H9 (cell line): ENCODE data around the gene ANP32B. TPM values are rescaled to one million over a fixed set of nuclear protein-coding genes. Genes with fewer than 3 reads are reported as not detected.

Experiments
- DNase-seq: peaks from one replicate; pipeline ENCODE4 v3.0.0-alpha.2; 2017
- H2AFZ ChIP-seq: one replicate; pipeline ENCODE4 v1.6.1; 2013; ENCODE audit warnings: mild to moderate bottlenecking, low read length, control low read depth, moderate library complexity
- H2AK5ac ChIP-seq: 2 replicates; pipeline ENCODE4 v1.6.1; 2013; ENCODE audit warnings: low read length, control low read depth, mixed read lengths; ENCODE audit not compliant: insufficient read length
- H2BK120ac ChIP-seq: one replicate; pipeline ENCODE4 v1.6.1; 2013; ENCODE audit warnings: low read depth, mild to moderate bottlenecking, low read length, control low read depth, inconsistent platforms; ENCODE audit not compliant: poor library complexity, severe bottlenecking
- H2BK12ac ChIP-seq: 2 replicates; pipeline ENCODE4 v1.6.1; 2013; ENCODE audit warnings: low read length, control low read depth, mixed read lengths, low read depth; ENCODE audit not compliant: insufficient read length
- H2BK15ac ChIP-seq: 2 replicates; pipeline ENCODE4 v1.6.1; 2013; ENCODE audit warnings: low read depth, low read length, control low read depth
- H2BK20ac ChIP-seq: one replicate; pipeline ENCODE4 v1.6.1; 2013; ENCODE audit warnings: low read depth, mild to moderate bottlenecking, low read length, control low read depth, inconsistent platforms; ENCODE audit not compliant: poor library complexity, severe bottlenecking
- H2BK5ac ChIP-seq: 2 replicates; pipeline ENCODE4 v1.6.1; 2013; ENCODE audit warnings: low read length, control low read depth, mixed read lengths; ENCODE audit not compliant: insufficient read length
- H3K14ac ChIP-seq: 2 replicates; pipeline ENCODE4 v1.6.1; 2013; ENCODE audit warnings: low read length, control low read depth; ENCODE audit not compliant: insufficient read depth
- H3K18ac ChIP-seq: 2 replicates; pipeline ENCODE4 v1.6.1; 2013; ENCODE audit warnings: low read depth, mild to moderate bottlenecking, mixed read lengths, low read length, control low read depth; ENCODE audit not compliant: insufficient read length
- H3K23ac ChIP-seq: 2 replicates; pipeline ENCODE4 v1.6.1; 2013; ENCODE audit warnings: low read length, control low read depth, mixed read lengths, low read depth; ENCODE audit not compliant: insufficient read length
- H3K23me2 ChIP-seq: 2 replicates; pipeline ENCODE4 v1.6.1; 2013; ENCODE audit warnings: low read depth, mild to moderate bottlenecking, mixed read lengths, low read length, control low read depth; ENCODE audit not compliant: insufficient read length, poor library complexity, severe bottlenecking
- H3K27ac ChIP-seq: 2 replicates; pipeline ENCODE4 v1.5.1; 2013; ENCODE audit warnings: low read length, control low read depth, mixed read lengths, low read depth; ENCODE audit not compliant: insufficient read length
- H3K27me3 ChIP-seq: 2 replicates; pipeline ENCODE4 v1.6.1; 2013; ENCODE audit warnings: low read length, control low read depth, inconsistent platforms; ENCODE audit not compliant: insufficient read depth
- H3K4ac ChIP-seq: 2 replicates; pipeline ENCODE4 v1.6.1; 2013; ENCODE audit warnings: low read depth, mild to moderate bottlenecking, control low read depth, inconsistent platforms, low read length, moderate library complexity
- H3K4me1 ChIP-seq: 2 replicates; pipeline ENCODE4 v1.6.1; 2013; ENCODE audit warnings: low read length, control low read depth, inconsistent platforms; ENCODE audit not compliant: insufficient read depth
- H3K4me2 ChIP-seq: 2 replicates; pipeline ENCODE4 v1.6.1; 2013; ENCODE audit warnings: low read length, control low read depth, mixed read lengths; ENCODE audit not compliant: insufficient read length, insufficient read depth
- H3K56ac ChIP-seq: 2 replicates; pipeline ENCODE4 v1.6.1; 2013; ENCODE audit warnings: low read depth, mild to moderate bottlenecking, mixed read lengths, low read length, control low read depth; ENCODE audit not compliant: insufficient read length
- H3K79me1 ChIP-seq: 2 replicates; pipeline ENCODE4 v1.6.1; 2013; ENCODE audit warnings: low read depth, mild to moderate bottlenecking, moderate library complexity, low read length, control low read depth, inconsistent platforms; ENCODE audit not compliant: insufficient read depth, poor library complexity, severe bottlenecking
- H3K79me2 ChIP-seq: 2 replicates; pipeline ENCODE4 v1.6.1; 2013; ENCODE audit warnings: low read length, control low read depth, inconsistent platforms; ENCODE audit not compliant: insufficient read depth
- H3K9ac ChIP-seq: 2 replicates; pipeline ENCODE4 v1.6.1; 2013; ENCODE audit warnings: low read length, control low read depth, mixed read lengths; ENCODE audit not compliant: insufficient read length; ENCODE audit errors: extremely low read depth
- H3K9me3 ChIP-seq: one replicate; pipeline ENCODE4 v1.6.1; 2013; ENCODE audit warnings: low read depth, low read length, inconsistent platforms; ENCODE audit not compliant: control insufficient read depth
- H3T11ph ChIP-seq: one replicate; pipeline ENCODE4 v1.6.1; 2013; ENCODE audit warnings: mild to moderate bottlenecking, low read length, control low read depth, inconsistent platforms
- H4K20me1 ChIP-seq: one replicate; pipeline ENCODE4 v1.6.1; 2013; ENCODE audit not compliant: control insufficient read depth, insufficient read length, insufficient read depth
- H4K5ac ChIP-seq: 2 replicates; pipeline ENCODE4 v1.6.1; 2013; ENCODE audit warnings: low read depth, mild to moderate bottlenecking, mixed read lengths, low read length, control low read depth; ENCODE audit not compliant: insufficient read length
- H4K8ac ChIP-seq: replicated peaks from 2 replicates; pipeline ENCODE4 v1.6.1; 2013; ENCODE audit warnings: low read length, control low read depth, mixed read lengths, low read depth; ENCODE audit not compliant: insufficient read length
- H4K91ac ChIP-seq: 2 replicates; pipeline ENCODE4 v1.6.1; 2013; ENCODE audit warnings: low read depth, mild to moderate bottlenecking, moderate library complexity, mixed read lengths, low read length, control low read depth; ENCODE audit not compliant: insufficient read length
- H3K27ac Mint-ChIP-seq, 3 experiments: 2 replicates in 2 of 3; 3 replicates in 1 of 3; pipeline ENCODE4 v1.8.0; 2020 to 2021; ENCODE audit warnings: mixed read lengths in 3 of 3, mild to moderate bottlenecking in 1 of 3, moderate library complexity in 1 of 3
- H3K27me3 Mint-ChIP-seq: 2 replicates; pipeline ENCODE4 v1.8.0; 2021; ENCODE audit warnings: low read depth, mild to moderate bottlenecking, moderate library complexity, mixed read lengths
- H3K36me3 Mint-ChIP-seq, 3 experiments: 2 replicates in 2 of 3; 3 replicates in 1 of 3; pipeline ENCODE4 v1.8.0; 2020 to 2021; ENCODE audit warnings: low read depth in 3 of 3, mixed read lengths in 3 of 3; ENCODE audit not compliant: insufficient read depth in 1 of 3
- H3K4me1 Mint-ChIP-seq, 2 experiments: 2 replicates each; pipeline ENCODE4 v1.8.0; 2020; ENCODE audit warnings: mixed read lengths in 2 of 2
- H3K4me3 Mint-ChIP-seq, 2 experiments: 2 replicates in 1 of 2; 3 replicates in 1 of 2; pipeline ENCODE4 v1.8.0; 2020 to 2021; ENCODE audit warnings: mild to moderate bottlenecking in 2 of 2, mixed read lengths in 2 of 2, moderate library complexity in 1 of 2
- H3K9me3 Mint-ChIP-seq, 2 experiments: 2 replicates in 1 of 2; 3 replicates in 1 of 2; pipeline ENCODE4 v1.8.0; 2020; ENCODE audit warnings: mild to moderate bottlenecking in 2 of 2, mixed read lengths in 2 of 2, moderate library complexity in 1 of 2
- total RNA-seq: library from RNA; stranded (reverse); gene quantifications from 2 replicates; pipeline ENCODE4 v1.2.1, GENCODE V29; 2021
- TF ChIP-seq, protein P1 (sequence below): fragments of 200-600 bp; sonication (generic); conservative IDR thresholded peaks from 3 replicates; pipeline ENCODE4 v1.8.0; 2021; ENCODE audit warnings: antibody characterized with exemption, mild to moderate bottlenecking

Gene ANP32B
- total RNA-seq, 1 experiment from 2014 or later, result 91.6 TPM

DNA sequence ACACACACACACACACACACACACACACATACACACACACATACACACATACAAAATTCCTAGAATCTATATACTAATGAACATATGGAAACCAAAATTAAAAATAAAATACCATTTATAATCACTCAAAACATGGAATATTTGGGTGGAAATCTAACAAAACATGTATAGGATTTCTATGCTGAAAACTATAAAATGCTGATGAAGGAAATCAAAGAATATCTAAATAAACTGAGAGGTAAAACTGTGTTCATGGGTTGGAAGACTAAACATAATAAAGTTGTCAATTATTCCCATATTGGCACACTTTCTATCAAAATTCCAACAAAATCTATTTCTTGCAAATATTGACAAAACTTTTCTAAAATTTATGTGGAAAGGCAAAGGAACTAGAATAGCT, 48.0 kb downstream of the ANP32B start:
- Mint-ChIP-seq H3K27ac (no peak overlapping the region), H3K4me1 (peaks cover 0 to 6% of the 10 kb centered on the region in 2 experiments; a peak in 2 of 4 replicates), H3K4me3 (no peak overlapping the region), H3K27me3 (peaks cover 24% of the 10 kb centered on the region), H3K36me3 (no peaks in the 10 kb centered on the region; a peak in 1 of 7 replicates), H3K9me3 (no peaks in the 10 kb centered on the region)
- Histone ChIP-seq H3K79me2 (no peaks in the 10 kb centered on the region), H2BK15ac (no peak overlapping the region), H2AFZ (no peak overlapping the region), H2BK120ac (no peak overlapping the region), H3K27me3 (no peaks in the 10 kb centered on the region), H3K23ac (no peak overlapping the region), H3K27ac (no peak overlapping the region), H3K14ac (no peak overlapping the region), H3K4me2 (no peak overlapping the region), H3T11ph (no peak overlapping the region), H2AK5ac (no peak overlapping the region), H2BK20ac (no peak overlapping the region), H4K20me1 (no peaks in the 10 kb centered on the region), H3K9me3 (no peaks in the 10 kb centered on the region), H3K23me2 (no peaks in the 10 kb centered on the region), H4K5ac (no peak overlapping the region), H3K4ac (no peak overlapping the region), H3K9ac (no peak overlapping the region), H3K18ac (no peak overlapping the region), H4K8ac (no peak overlapping the region), H3K4me1 (no peaks in the 10 kb centered on the region), H3K79me1 (no peaks in the 10 kb centered on the region), H4K91ac (no peak overlapping the region), H2BK5ac (no peak overlapping the region), H3K56ac (no peak overlapping the region), H2BK12ac (no peak overlapping the region)
- TF ChIP-seq, protein P1, sequence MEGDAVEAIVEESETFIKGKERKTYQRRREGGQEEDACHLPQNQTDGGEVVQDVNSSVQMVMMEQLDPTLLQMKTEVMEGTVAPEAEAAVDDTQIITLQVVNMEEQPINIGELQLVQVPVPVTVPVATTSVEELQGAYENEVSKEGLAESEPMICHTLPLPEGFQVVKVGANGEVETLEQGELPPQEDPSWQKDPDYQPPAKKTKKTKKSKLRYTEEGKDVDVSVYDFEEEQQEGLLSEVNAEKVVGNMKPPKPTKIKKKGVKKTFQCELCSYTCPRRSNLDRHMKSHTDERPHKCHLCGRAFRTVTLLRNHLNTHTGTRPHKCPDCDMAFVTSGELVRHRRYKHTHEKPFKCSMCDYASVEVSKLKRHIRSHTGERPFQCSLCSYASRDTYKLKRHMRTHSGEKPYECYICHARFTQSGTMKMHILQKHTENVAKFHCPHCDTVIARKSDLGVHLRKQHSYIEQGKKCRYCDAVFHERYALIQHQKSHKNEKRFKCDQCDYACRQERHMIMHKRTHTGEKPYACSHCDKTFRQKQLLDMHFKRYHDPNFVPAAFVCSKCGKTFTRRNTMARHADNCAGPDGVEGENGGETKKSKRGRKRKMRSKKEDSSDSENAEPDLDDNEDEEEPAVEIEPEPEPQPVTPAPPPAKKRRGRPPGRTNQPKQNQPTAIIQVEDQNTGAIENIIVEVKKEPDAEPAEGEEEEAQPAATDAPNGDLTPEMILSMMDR, result no peak
- no peak for DNase-seq
